Stimulated activated CD8-positive, alpha-beta memory T cell treated with anti-CD3 and anti-CD28 coated beads, Interleukin-7, amount 100 ng/mL, for 48 hours (primary cell): ENCODE data around the gene DPP6.
"Not testable (repeated sequence)": the region's sequence is repeated elsewhere in the genome, so short reads cannot be mapped to it uniquely, and the experiment has no call there.

Experiments
- DNase-seq, 2 donors: peaks; one replicate each; pipeline ENCODE4 v3.0.0-alpha.2; 2020; ENCODE audit warnings: low read depth in 1 of 2; ENCODE audit errors: extremely low read depth in 1 of 2

Gene DPP6

GRCh38 chr7:154148791-154149516, 96.8 kb downstream of the DPP6 start:
- DNase-seq: not testable (repeated sequence)

- DNase-seq: not testable (repeated sequence)
These were observed 98.5 kb downstream of the DPP6 start for GRCh38 chr7:154150656-154151055.

- not testable (repeated sequence) for DNase-seq
These were observed 99.1 kb downstream of the DPP6 start for GRCh38 chr7:154151306-154151705.

GRCh38 chr7:154155928-154156327, 103.7 kb downstream of the DPP6 start:
- not testable (repeated sequence) for DNase-seq

DNA sequence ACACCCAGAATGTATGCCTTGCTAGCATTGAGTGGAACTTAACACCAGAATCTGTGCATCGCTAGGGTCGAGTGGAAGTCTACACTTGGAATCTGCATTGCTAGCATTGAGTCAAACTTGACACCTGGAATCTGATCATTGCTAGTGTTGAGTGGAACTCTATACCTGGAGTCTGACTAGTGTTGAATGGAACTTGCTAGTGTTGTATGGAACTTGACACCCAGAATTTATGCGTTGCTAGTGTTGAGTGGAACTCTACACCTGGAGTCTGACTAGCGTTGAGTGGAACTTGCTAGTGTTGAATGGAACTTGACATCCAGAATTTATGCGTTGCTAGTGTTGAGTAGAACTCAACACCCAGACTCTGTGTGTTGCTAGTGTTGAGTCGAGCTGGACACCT, 110.7 kb downstream of the DPP6 start:
- DNase-seq: not testable (repeated sequence)

DNA sequence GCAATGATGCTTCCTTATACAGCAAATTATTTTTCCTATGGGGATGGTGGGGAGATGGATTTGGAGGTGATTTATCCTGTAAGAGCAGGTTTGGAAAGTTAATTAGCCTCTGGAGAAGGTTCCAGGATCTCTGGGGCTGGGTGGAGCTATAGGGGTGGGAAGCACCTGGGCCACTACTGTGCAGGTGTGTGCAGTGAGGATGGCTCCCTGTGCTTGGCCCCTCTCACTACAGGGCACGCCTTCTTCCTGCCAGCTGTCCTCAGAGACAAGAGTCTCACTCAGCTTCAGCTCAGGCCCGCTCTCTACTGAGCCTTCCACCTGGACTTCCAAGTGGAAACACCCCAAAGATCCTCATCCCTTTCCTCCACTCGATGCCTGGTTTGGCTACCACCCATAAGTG, 111.4 kb downstream of the DPP6 start:
- not testable (repeated sequence) for DNase-seq

DNA sequence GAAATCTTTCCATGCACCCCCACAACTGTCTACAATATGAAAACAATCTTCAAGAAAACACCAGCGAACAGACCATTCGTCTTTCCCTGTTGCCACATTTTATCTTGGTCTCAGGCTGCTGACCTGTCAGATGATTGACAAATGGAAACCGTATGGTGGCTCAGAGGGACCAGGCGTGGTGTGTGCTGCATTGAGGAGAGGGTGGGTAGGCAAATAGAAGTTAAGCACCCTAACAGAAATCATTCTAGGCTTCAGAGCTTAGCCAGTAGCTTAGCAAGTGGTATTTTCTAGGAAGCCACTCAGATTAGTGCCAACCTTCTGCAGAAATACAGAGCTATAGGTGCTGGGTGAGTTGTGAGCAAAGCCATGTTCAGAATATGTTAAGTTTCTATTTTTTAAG, 114.9 kb downstream of the DPP6 start:
- no peak for DNase-seq

DNA sequence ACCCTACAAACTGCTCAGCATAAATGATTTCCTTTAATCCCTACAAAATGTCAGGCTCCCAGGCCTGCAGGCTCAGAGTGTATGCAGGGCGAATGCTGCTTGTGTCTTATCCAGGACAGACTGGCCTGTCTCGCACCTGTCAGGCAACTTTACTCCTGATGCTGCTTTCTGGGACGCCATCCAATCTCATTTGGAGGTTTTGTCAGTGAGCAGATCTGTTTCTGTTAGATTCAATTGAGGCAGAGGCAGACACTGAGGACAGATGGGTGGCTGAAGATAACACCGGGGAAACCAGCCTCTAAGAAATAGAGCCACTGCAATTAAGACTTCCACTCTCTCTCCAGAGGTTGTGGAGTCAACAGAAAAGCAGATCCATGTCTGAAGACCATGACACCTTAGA, 115.6 kb downstream of the DPP6 start:
- DNase-seq: no peak

DNA sequence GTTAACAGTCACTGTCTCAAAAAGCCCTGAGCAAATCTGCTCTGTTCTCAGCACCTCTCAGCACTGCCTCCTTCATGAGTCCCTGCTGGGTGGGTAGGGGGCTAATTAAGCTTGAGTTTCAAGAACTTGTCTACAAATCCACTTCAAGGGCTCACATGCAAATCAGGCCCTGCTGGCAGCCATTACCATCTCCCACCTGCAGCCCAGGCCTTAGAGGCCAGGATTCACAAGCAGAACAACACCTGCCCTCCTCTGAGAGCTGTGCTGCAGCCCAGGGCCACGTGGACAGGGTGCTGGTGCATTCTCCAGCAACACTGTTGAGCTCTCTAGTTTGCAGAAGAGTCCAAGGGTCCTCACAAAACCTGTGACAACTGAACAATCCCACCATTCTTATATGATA, 119.2 kb downstream of the DPP6 start:
- DNase-seq: no peak

DNA sequence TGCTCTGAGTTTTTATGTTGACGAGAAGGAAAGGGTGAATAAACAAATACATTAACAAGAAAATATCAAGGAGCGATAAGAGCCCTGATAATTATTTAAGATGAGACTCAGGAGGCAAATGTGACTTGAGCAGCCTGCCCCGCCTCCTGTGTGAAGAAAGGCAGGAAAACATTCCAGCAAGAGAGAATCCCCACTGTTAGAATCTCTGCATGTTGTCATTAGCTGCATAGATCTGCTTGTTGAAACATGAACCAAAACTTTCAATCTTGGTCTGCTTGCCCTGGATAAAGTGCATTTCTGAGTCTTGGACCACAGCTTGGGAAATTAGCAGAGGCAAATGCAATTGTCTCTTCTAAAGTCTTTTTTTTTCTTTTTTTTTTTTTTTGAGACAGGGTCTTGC, 120.0 kb downstream of the DPP6 start:
- DNase-seq: no peak

DNA sequence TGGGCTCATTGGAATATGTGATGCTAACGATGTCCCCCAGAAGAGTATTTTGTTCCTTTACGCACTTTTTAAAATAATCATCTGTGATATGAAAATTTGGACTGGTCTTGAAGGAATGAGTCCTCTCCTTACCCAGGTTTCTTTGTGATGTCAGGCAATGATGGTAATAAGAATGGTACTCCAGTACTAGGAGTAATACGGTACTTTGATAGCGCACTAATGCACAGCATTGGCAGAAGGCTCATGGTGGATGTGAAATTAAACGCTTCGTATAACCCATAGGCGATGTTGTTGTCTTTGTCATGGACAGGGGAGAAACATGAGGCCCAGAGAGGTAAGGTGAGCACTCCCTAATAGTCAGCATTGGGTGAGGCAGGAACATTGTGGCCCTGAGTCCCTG, 125.4 kb downstream of the DPP6 start:
- DNase-seq: no peak

GRCh38 chr7:154178895-154179294, 126.7 kb downstream of the DPP6 start:
- no peak for DNase-seq

- no peak for DNase-seq
These were observed 131.3 kb downstream of the DPP6 start for GRCh38 chr7:154183482-154183881.

DNA sequence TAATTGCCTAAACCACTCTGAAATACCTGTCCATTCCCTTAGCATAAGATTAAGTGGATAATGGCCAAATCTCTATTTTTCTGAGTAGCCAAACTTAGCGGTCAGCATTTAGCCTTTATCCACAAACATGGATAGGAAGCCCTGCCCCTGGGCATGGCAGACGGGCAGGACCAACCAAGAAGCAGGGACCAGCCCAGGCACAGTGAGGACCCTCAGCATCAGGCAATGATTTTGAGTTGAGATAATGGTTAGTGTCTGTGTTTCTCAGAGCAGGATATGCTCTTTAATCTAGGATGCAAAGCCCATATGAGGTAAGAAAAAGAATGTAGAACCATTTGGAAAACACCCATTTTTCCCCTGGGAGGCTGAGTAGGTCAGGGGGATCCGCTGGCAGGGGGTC, 131.7 kb downstream of the DPP6 start:
- DNase-seq: no peak

DNA sequence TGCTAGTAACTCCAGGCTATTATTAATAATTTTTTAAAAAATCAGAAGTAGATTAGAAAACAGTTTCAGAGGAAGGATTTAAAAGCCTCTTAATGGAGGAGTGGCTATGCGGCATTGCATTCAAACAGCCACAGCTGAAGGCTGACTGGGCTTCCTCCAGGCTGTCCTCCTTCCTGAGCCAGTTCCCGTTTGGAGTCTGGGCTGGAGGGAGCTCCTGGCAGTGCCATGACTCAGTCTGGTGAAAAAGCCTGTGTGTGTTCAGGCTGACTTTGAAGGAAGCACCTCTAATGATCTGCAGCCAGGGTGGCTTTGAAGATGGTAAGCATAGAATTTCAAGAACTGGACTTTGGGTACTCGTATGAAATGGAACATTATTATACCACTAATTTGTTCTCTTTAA, 134.6 kb downstream of the DPP6 start:
- no peak for DNase-seq

- no peak for DNase-seq
These were observed 136.1 kb downstream of the DPP6 start for GRCh38 chr7:154188330-154188729.

GRCh38 chr7:154195266-154195665, 143.1 kb downstream of the DPP6 start:
- no peak for DNase-seq

DNA sequence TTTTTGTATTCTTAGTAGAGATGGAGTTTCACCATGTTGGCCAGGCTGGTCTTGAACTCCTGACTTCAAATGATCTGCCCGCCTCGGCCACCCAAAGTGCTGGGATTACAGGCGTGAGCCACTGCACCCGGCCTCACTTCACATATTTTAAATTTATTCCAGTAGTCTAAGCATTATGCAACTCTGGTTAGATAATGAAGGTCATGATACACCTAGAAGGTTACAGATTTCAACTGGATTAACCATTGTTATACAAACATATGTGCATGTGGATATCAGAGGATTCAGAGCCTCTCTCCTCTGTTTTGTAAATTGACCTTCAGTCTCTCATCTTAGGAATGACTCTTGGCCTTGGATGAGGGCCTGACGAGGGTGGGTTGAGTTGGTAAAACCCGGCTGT, 146.3 kb downstream of the DPP6 start:
- no peak for DNase-seq

- DNase-seq: no peak
These were observed 148.0 kb downstream of the DPP6 start for GRCh38 chr7:154200241-154200640.

DNA sequence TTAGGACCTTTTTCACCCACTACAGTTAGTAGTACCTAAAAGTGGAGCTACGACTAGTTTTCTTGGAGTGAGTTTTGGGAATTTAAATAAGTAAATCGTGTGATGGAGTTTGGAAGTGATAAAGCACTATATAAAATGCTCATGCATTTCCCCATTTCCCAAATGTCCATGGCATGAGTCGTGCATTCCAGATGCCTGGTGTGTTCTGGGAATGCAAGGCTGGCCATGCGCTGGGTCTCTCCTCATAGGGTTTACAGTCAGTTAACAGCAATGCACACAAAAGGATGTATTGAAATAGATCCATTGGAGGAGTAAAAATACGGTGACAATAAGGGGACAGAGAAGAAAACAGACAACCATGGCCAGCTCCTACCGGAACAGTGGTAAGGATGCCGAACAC, 149.8 kb downstream of the DPP6 start:
- no peak for DNase-seq

DNA sequence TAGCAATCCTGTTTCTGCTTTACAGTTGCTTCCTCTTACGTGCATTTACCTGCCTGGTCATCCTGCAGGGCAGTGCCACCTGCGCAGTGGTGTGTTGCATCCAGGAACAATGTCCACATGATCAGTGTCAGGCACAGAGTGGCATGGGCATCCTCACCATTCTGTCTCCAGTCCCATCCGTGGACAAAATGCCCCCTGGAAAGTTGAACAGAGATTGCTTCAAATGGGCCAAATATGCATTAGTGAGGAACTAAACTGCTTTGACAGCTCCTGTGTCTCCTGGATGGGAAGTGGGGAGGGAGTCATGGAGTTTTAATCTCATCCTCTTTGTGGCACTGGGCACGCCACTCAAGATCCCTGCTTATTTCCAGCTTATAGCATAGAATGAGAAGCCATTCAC, 151.8 kb downstream of the DPP6 start:
- no peak for DNase-seq

DNA sequence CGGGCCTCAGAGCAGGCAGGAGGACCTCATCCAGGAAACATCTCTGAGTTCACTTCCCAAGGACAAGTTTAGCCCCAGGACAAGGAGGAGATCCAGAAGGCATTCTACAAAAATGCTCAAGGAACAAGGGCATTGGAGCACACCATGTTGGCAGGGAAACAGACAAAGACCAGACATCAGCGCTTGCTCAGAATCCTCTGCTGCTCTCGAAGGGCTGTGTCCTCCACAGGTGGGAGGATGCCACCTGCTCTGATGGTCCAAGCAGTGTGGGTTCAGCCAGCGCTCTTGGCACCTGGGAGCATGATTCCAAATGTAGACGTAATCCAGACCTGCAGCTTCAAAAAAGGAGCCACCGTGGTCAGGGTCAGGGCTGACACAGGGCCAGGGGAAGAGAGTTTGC, 160.7 kb downstream of the DPP6 start:
- no peak for DNase-seq

DNA sequence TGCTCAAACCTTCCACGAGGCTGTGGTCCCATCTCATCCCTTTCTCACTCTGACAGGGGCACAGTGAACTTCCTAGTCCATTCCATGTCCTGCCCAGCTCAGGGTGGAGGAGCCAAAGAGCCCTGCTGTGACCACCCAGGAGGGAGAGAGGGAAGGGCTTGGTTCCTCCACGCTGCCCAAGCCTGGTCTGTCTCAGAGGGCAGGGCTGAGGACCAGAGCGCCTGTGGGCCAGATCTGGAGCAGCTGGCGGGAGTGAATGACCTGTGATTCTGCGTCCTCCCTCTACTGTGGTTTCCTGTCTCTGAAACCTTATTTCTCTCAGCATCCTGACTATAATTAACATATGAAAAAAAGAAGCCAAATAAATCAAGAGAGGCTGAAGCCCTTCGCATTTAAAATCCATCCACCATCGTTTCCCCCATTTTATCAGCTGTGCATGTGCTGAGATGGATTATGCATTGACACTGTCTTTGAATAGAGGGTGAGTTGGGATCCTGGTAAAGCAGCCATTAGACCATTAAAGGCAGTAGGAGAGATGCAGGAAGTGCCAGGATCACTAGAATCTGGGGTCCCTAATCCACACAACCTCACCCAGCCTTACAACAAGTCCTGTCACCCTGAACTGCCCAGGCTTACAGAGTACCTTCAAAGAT, 165.6 kb downstream of the DPP6 start:
- no peak for DNase-seq
